HG03108 (cell line): Measurements from ENCODE around the gene DGKI.

ENCODE experiments used
- ATAC-seq: cut with Tn5 transposase; IDR thresholded peaks from one replicate; pipeline ENCODE4 v1.9.1; 2021; ENCODE audit warnings: moderate library complexity; ENCODE audit not compliant: unreplicated experiment

Gene DGKI

GRCh38 chr7:137873524-137873923, 26.8 kb upstream of the DGKI start:
- ATAC-seq: no peak

- ATAC-seq: no peak
Observed at GRCh38 chr7:137871170-137871915, 24.6 kb upstream of the DGKI start.

- no peak for ATAC-seq
Observed at GRCh38 chr7:137870684-137871083, 23.9 kb upstream of the DGKI start.

GRCh38 chr7:137870078-137870477, 23.3 kb upstream of the DGKI start:
- ATAC-seq: no peak

- no peak for ATAC-seq
Observed at GRCh38 chr7:137869260-137869659, 22.5 kb upstream of the DGKI start.

- no peak for ATAC-seq
Observed at GRCh38 chr7:137867289-137867688, 20.5 kb upstream of the DGKI start.

GRCh38 chr7:137865764-137866163, 19.0 kb upstream of the DGKI start:
- ATAC-seq: no peak

- no peak for ATAC-seq
Observed at GRCh38 chr7:137862964-137863363, 16.2 kb upstream of the DGKI start.

GRCh38 chr7:137862358-137862757, 15.6 kb upstream of the DGKI start:
- ATAC-seq: no peak

GRCh38 chr7:137860542-137860941, 13.8 kb upstream of the DGKI start:
- ATAC-seq: no peak

GRCh38 chr7:137853053-137853452, 6.3 kb upstream of the DGKI start:
- no peak for ATAC-seq

- ATAC-seq: no peak
Observed at GRCh38 chr7:137852108-137852507, 5.3 kb upstream of the DGKI start.

- ATAC-seq: no peak
Observed at GRCh38 chr7:137850972-137851945, 4.5 kb upstream of the DGKI start.

GRCh38 chr7:137850571-137850970, 3.8 kb upstream of the DGKI start:
- ATAC-seq: no peak

GRCh38 chr7:137848095-137848494, 1.3 kb upstream of the DGKI start:
- no peak for ATAC-seq

- ATAC-seq: no peak
Observed at GRCh38 chr7:137847568-137848050, 835 bp upstream of the DGKI start.

GRCh38 chr7:137846549-137846826, 286 bp downstream of the DGKI start:
- ATAC-seq: no peak

- no peak for ATAC-seq
Observed at GRCh38 chr7:137844677-137845425, 1.9 kb downstream of the DGKI start.

GRCh38 chr7:137839903-137840779, 6.6 kb downstream of the DGKI start:
- no peak for ATAC-seq

- ATAC-seq: no peak
Observed at GRCh38 chr7:137838706-137839315, 8.0 kb downstream of the DGKI start.
